Transverse colon (tissue), 4 donors: Measurements from ENCODE around the gene NAA38. TPM values are rescaled to one million over a fixed set of nuclear protein-coding genes. Genes with fewer than 3 reads are reported as not detected.

ENCODE experiments used
- DNase-seq: peaks from one replicate; pipeline ENCODE4 v3.0.0-alpha.2; 2019
- H3K27ac ChIP-seq, 4 donors: fragments of 200-600 bp; sonication (generic); 2 replicates each; pipeline ENCODE4 v1.5.1; 2016 to 2018; ENCODE audit warnings: inconsistent platforms in 4 of 4
- H3K27me3 ChIP-seq: fragments of 200-600 bp; sonication (generic); 2 replicates; pipeline ENCODE4 v1.5.1; 2017; ENCODE audit warnings: inconsistent platforms
- H3K36me3 ChIP-seq, 4 donors: fragments of 200-600 bp; sonication (generic); 2 replicates each; pipeline ENCODE4 v1.5.1; 2017 to 2019; ENCODE audit warnings: inconsistent platforms in 4 of 4
- H3K4me1 ChIP-seq, 4 donors: fragments of 200-600 bp; sonication (generic); 2 replicates each; pipeline ENCODE4 v1.5.1; 2017 to 2020; ENCODE audit warnings: inconsistent platforms in 4 of 4
- H3K4me3 ChIP-seq, 4 donors: fragments of 200-600 bp; sonication (generic); 1 replicate in 1 of 4; 2 replicates in 3 of 4; pipeline versions ENCODE4 v1.5.1 to v1.6.1; 2017 to 2019; ENCODE audit warnings: inconsistent platforms in 4 of 4
- H3K9me3 ChIP-seq, 2 donors: fragments of 200-600 bp; sonication (generic); 2 replicates each; pipeline ENCODE4 v1.5.1; 2017 to 2019; ENCODE audit warnings: inconsistent platforms in 2 of 2
- EP300 ChIP-seq: sonication (generic); formaldehyde crosslinking; IDR thresholded peaks from one replicate; pipeline ENCODE4 v1.6.1; 2017; ENCODE audit warnings: antibody characterized with exemption, low read depth
- POLR2A ChIP-seq: fragments of 450-650 bp; IDR thresholded peaks from one replicate; pipeline ENCODE4 v1.6.1; 2016; ENCODE audit warnings: antibody characterized with exemption, mild to moderate bottlenecking, moderate library complexity
- POLR2AphosphoS5 ChIP-seq, 3 donors: sonication (generic); formaldehyde crosslinking; IDR thresholded peaks; one replicate each; pipeline ENCODE4 v1.6.1; 2016; ENCODE audit warnings: antibody characterized with exemption in 3 of 3
- WGBS, 2 donors: methylation state at CpG; one replicate each; pipeline ENCODE4 v1.1.5; 2018; ENCODE audit warnings: low coverage in 1 of 2; 5-methylcytosine and 5-hydroxymethylcytosine counted together
- in situ Hi-C, 4 donors: fragments of 200-750 bp; cut with MboI; loops; one replicate each; pipeline versions ENCODE4 v1.15.0 to v1.15.1; 2017; ENCODE audit warnings: low sequenced_read_pairs in 3 of 4, low pct_ligation_motif_present in 1 of 4, low pct_unique_long_range_greater_than_20kb in 1 of 4
- intact Hi-C: fragments of 100-400 bp; cut with DNase I; formaldehyde crosslinking; loops from one replicate; pipeline ENCODE4 v1.15.1; 2023; ENCODE audit warnings: low total_unique reads
- total RNA-seq, 4 donors: library from RNA; depleted of rRNA; stranded (reverse); fragments of >200 nt; gene quantifications; one replicate each; pipeline ENCODE4 v1.1.0, GENCODE V29; 2016
- TF ChIP-seq, protein P1 (sequence below), 5 experiments: fragments of 200-600 bp in 3 of 5; fragments of 450-650 bp in 2 of 5; sonication (generic) in 3 of 5; IDR thresholded peaks; 1 replicate in 2 of 5; 2 replicates in 3 of 5; pipeline ENCODE4 v1.5.1; 2016 to 2017; ENCODE audit warnings: antibody characterized with exemption in 5 of 5, inconsistent platforms in 3 of 5, mild to moderate bottlenecking in 2 of 5, moderate library complexity in 1 of 5

Gene NAA38
- total RNA-seq, 4 donors from 2014 or later, result 59.8 to 95.3 (median 86.5) TPM

DNA sequence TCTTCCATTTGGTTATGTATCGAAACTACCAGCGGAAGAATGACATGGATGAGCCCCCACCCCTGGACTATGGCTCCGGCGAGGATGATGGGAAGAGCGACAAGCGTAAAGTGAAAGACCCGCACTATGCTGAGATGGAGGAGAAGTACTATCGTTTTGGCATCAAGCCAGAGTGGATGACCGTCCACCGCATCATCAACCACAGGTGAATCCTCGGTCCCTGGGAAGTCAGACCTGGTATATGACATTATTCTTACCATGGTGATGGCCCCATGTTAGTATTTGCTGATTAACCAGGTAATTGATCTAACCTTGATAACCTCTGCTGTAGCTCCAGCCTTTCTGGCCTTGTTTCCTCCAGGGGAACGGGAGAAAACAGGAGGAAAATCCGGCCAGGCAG lies 39.7 kb upstream of the NAA38 start:
- Histone ChIP-seq H3K4me1 (no peaks in the 10 kb centered on the region), H3K27me3 (no peaks in the 10 kb centered on the region), H3K27ac (no peak overlapping the region), H3K9me3 (no peaks in the 10 kb centered on the region), H3K4me3 (no peak overlapping the region), H3K36me3 (peaks cover 0 to 47% (median 23%) of the 10 kb centered on the region in 4 donors)
- TF ChIP-seq POLR2AphosphoS5 (IDR thresholded peaks at IDR 0.05) (no peak), EP300 (no peak), POLR2A (no peak)
- TF ChIP-seq, protein P1, sequence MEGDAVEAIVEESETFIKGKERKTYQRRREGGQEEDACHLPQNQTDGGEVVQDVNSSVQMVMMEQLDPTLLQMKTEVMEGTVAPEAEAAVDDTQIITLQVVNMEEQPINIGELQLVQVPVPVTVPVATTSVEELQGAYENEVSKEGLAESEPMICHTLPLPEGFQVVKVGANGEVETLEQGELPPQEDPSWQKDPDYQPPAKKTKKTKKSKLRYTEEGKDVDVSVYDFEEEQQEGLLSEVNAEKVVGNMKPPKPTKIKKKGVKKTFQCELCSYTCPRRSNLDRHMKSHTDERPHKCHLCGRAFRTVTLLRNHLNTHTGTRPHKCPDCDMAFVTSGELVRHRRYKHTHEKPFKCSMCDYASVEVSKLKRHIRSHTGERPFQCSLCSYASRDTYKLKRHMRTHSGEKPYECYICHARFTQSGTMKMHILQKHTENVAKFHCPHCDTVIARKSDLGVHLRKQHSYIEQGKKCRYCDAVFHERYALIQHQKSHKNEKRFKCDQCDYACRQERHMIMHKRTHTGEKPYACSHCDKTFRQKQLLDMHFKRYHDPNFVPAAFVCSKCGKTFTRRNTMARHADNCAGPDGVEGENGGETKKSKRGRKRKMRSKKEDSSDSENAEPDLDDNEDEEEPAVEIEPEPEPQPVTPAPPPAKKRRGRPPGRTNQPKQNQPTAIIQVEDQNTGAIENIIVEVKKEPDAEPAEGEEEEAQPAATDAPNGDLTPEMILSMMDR (IDR thresholded peaks at IDR 0.05), result no peak
- 72 to 91% methylated on average over 7 to 13 of the region's 13 CpGs for whole genome bisulfite sequencing, 2 donors
- intact Hi-C loops, result no loop called here
- DNase-seq, result no peak
- in situ Hi-C loops, result no loop called here

GRCh38 chr17:7894866-7895265 lies 37.5 kb upstream of the NAA38 start:
- intact Hi-C loops (loop anchor here (5.0 kb wide), 1 partner anchor 38 kb away; the partner anchor contains the start of genes CYB5D1, NAA38 and TMEM88), in situ Hi-C loops (no loop called here)
- Histone ChIP-seq H3K27me3 (no peaks in the 10 kb centered on the region), H3K4me3 (no peak overlapping the region), H3K36me3 (peaks cover 0 to 39% (median 17%) of the 10 kb centered on the region in 4 donors), H3K4me1 (peaks cover 3 to 4% (median 3%) of the 10 kb centered on the region in 4 donors), H3K27ac (no peak overlapping the region), H3K9me3 (no peaks in the 10 kb centered on the region)
- no peak for DNase-seq
- WGBS, 2 donors, result 77 to 85% methylated on average over 5 to 8 of the region's 8 CpGs
- TF ChIP-seq POLR2AphosphoS5 (IDR thresholded peaks at IDR 0.05) (no peak), POLR2A (no peak), EP300 (no peak)
- TF ChIP-seq, protein P1 (IDR thresholded peaks at IDR 0.05), result no peak

GRCh38 chr17:7894226-7894625 lies 36.9 kb upstream of the NAA38 start:
- 85 to 91% methylated on average over 4 to 9 of the region's 9 CpGs for WGBS, 2 donors
- intact Hi-C loops, result loop anchor here (5.0 kb wide), 1 partner anchor 37 kb away; the partner anchor contains the start of genes CYB5D1, NAA38 and TMEM88
- TF ChIP-seq, protein P1 (IDR thresholded peaks at IDR 0.05), result no peak
- no peak for TF ChIP-seq POLR2A
- no peak for TF ChIP-seq EP300
- no peak for TF ChIP-seq POLR2AphosphoS5 (IDR thresholded peaks at IDR 0.05)

GRCh38 chr17:7893187-7893880 lies 36.0 kb upstream of the NAA38 start:
- no peak overlapping the region for H3K4me3 ChIP-seq
- H3K4me1 ChIP-seq, result peaks cover 18 to 19% (median 19%) of the 10 kb centered on the region in 4 donors
- TF ChIP-seq POLR2AphosphoS5 (IDR thresholded peaks at IDR 0.05), result no peak
- TF ChIP-seq EP300, result no peak
- TF ChIP-seq, protein P1 (IDR thresholded peaks at IDR 0.05), result no peak
- TF ChIP-seq POLR2A, result no peak
- 88% methylated on average over 15 of the region's 15 CpGs; no CpG with 5 or more reads in 1 of the 2 donors for WGBS, 2 donors
- in situ Hi-C loops (no loop called here), intact Hi-C loops (loop anchor here (5.0 kb wide), 1 partner anchor 36 kb away; the partner anchor contains the start of genes CYB5D1, NAA38 and TMEM88)
- peaks cover 0 to 34% (median 11%) of the 10 kb centered on the region in 4 donors for H3K36me3 ChIP-seq
- no peak for DNase-seq
- H3K9me3 ChIP-seq, result no peaks in the 10 kb centered on the region
- H3K27ac ChIP-seq, result no peak overlapping the region
- H3K27me3 ChIP-seq, result no peaks in the 10 kb centered on the region

More at GRCh38 chr17:7894226-7894625, 36.9 kb upstream of the NAA38 start:
- Histone ChIP-seq H3K27ac (no peak overlapping the region), H3K4me1 (peaks cover 9 to 11% (median 10%) of the 10 kb centered on the region in 4 donors), H3K4me3 (no peak overlapping the region), H3K36me3 (peaks cover 0 to 34% (median 14%) of the 10 kb centered on the region in 4 donors), H3K27me3 (no peaks in the 10 kb centered on the region), H3K9me3 (no peaks in the 10 kb centered on the region)
- DNase-seq, result no peak
- in situ Hi-C loops, result no loop called here
